HepG2 (cell line): ENCODE data around the gene RNF149. TPM values are rescaled to one million over a fixed set of nuclear protein-coding genes. Genes with fewer than 3 reads are reported as not detected.

Experiments
- KLF16 ChIP-seq, 2 experiments: sonication (generic) in 1 of 2; formaldehyde crosslinking in 1 of 2; IDR thresholded peaks; 2 replicates each; pipeline versions ENCODE4 v1.6.1 to v1.8.0; 2016 to 2023; ENCODE audit warnings: missing genetic modification reagents in 2 of 2, missing compliant biosample characterization in 1 of 2
- MTA3 ChIP-seq: sonication (generic); formaldehyde crosslinking; IDR thresholded peaks from 2 replicates; pipeline ENCODE4 v1.4.0; 2020; ENCODE audit warnings: missing genetic modification reagents
- NKX3-1 ChIP-seq: sonication (generic); formaldehyde crosslinking; IDR thresholded peaks from 2 replicates; pipeline ENCODE4 v1.5.0; 2020; ENCODE audit warnings: missing genetic modification reagents
- REXO4 ChIP-seq: sonication (generic); formaldehyde crosslinking; IDR thresholded peaks from 2 replicates; pipeline ENCODE4 v1.8.0; 2022; ENCODE audit warnings: missing genetic modification reagents, mild to moderate bottlenecking, borderline replicate concordance
- YEATS4 ChIP-seq: sonication (generic); formaldehyde crosslinking; IDR thresholded peaks from 2 replicates; pipeline ENCODE4 v1.4.0; 2020; ENCODE audit warnings: missing genetic modification reagents, borderline replicate concordance
- ZFP62 ChIP-seq: sonication (generic); formaldehyde crosslinking; IDR thresholded peaks from 2 replicates; pipeline ENCODE4 v1.4.0; 2020; ENCODE audit warnings: missing genetic modification reagents
- ZIK1 ChIP-seq: sonication (generic); formaldehyde crosslinking; IDR thresholded peaks from 2 replicates; pipeline ENCODE4 v1.5.0; 2020; ENCODE audit warnings: mild to moderate bottlenecking, low read depth, missing genetic modification reagents, borderline replicate concordance
- ZNF121 ChIP-seq: sonication (generic); formaldehyde crosslinking; IDR thresholded peaks from 2 replicates; pipeline ENCODE4 v1.5.0; 2020; ENCODE audit warnings: mild to moderate bottlenecking, missing genetic modification reagents
- ZNF234 ChIP-seq: sonication (generic); formaldehyde crosslinking; conservative IDR thresholded peaks from 2 replicates; pipeline ENCODE4 v1.5.1; 2020; ENCODE audit warnings: mild to moderate bottlenecking, missing genetic modification reagents
- ZNF383 ChIP-seq: sonication (generic); formaldehyde crosslinking; IDR thresholded peaks from 2 replicates; pipeline ENCODE4 v1.4.0; 2020; ENCODE audit warnings: missing genetic modification reagents, mild to moderate bottlenecking, borderline replicate concordance
- ZNF790 ChIP-seq: sonication (generic); formaldehyde crosslinking; IDR thresholded peaks from 2 replicates; pipeline ENCODE4 v1.8.0; 2022; ENCODE audit warnings: missing genetic modification reagents, mild to moderate bottlenecking, borderline replicate concordance
- polyA plus RNA-seq, 8 experiments: library from polyadenylated mRNA; depleted of rRNA in 3 of 8; stranded (reverse) in 7 of 8; unstranded in 1 of 8; fragments of >200 nt; fragmentation: Illumina TruSeq in 4 of 8; extraction: Trizol in 4 of 8; gene quantifications; 2 replicates each; pipeline versions ENCODE4 v1.2.1 to v1.2.3, GENCODE V29; 2011 to 2016; ENCODE audit warnings: low read depth in 4 of 8, missing spikeins in 1 of 8, mixed read lengths in 1 of 8; ENCODE audit not compliant: insufficient read depth in 1 of 8
- total RNA-seq, 5 experiments: library from RNA; depleted of rRNA; stranded (reverse); fragments of >200 nt; fragmentation: Illumina TruSeq; extraction: Trizol; gene quantifications; 2 replicates each; pipeline ENCODE4 v1.2.3, GENCODE V29; 2016; ENCODE audit warnings: low read depth in 1 of 5
- TF ChIP-seq, protein P1 (sequence below): IDR thresholded peaks from 2 replicates; pipeline ENCODE4 v1.4.0; 2020; ENCODE audit warnings: mild to moderate bottlenecking, missing genetic modification reagents
- TF ChIP-seq, protein P2 (sequence below): IDR thresholded peaks from 2 replicates; pipeline ENCODE4 v1.6.1; 2016; ENCODE audit warnings: missing biosample characterization, missing genetic modification reagents, low read depth
- TF ChIP-seq, protein P3 (sequence below): fragments of 450-650 bp; IDR thresholded peaks from 2 replicates; pipeline ENCODE4 v1.6.1; 2016
- TF ChIP-seq, protein P4 (sequence below): sonication (generic); formaldehyde crosslinking; IDR thresholded peaks from 2 replicates; pipeline ENCODE4 v1.4.0; 2020; ENCODE audit warnings: missing genetic modification reagents, borderline replicate concordance

The RNF149 gene
- total and polyA plus RNA-seq, 2 of the 13 experiments (the other 11 are each of a cell fraction or from before 2014, with no cell fraction given): 87.6 to 109 TPM

DNA sequence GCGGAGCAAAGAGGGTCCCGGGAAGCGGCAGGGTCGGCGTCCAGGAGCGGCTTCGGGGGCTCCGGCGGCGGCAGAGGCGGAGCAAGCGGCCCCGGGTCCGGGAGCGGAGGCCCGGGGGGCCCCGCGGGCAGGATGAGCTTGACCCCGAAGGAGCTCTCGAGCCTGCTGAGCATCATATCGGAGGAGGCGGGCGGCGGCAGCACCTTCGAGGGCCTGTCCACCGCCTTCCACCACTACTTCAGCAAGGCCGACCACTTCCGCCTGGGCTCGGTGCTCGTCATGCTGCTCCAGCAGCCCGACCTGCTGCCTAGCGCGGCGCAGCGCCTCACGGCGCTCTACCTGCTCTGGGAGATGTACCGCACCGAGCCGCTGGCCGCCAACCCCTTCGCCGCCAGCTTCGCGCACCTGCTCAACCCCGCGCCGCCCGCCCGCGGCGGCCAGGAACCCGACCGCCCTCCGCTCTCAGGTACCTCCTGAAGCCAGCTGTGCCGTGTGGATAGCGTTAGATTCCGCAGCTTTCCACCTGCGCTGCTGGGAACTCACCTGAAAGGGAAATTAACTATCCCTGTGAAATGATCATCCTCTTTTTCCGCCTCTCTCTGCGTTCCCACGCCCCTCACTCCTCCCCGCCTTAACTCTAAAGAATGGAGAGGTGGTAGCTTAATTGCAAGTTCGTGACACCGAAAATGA, 55.3 kb downstream of the RNF149 start (continued):
- TF ChIP-seq, protein P1, sequence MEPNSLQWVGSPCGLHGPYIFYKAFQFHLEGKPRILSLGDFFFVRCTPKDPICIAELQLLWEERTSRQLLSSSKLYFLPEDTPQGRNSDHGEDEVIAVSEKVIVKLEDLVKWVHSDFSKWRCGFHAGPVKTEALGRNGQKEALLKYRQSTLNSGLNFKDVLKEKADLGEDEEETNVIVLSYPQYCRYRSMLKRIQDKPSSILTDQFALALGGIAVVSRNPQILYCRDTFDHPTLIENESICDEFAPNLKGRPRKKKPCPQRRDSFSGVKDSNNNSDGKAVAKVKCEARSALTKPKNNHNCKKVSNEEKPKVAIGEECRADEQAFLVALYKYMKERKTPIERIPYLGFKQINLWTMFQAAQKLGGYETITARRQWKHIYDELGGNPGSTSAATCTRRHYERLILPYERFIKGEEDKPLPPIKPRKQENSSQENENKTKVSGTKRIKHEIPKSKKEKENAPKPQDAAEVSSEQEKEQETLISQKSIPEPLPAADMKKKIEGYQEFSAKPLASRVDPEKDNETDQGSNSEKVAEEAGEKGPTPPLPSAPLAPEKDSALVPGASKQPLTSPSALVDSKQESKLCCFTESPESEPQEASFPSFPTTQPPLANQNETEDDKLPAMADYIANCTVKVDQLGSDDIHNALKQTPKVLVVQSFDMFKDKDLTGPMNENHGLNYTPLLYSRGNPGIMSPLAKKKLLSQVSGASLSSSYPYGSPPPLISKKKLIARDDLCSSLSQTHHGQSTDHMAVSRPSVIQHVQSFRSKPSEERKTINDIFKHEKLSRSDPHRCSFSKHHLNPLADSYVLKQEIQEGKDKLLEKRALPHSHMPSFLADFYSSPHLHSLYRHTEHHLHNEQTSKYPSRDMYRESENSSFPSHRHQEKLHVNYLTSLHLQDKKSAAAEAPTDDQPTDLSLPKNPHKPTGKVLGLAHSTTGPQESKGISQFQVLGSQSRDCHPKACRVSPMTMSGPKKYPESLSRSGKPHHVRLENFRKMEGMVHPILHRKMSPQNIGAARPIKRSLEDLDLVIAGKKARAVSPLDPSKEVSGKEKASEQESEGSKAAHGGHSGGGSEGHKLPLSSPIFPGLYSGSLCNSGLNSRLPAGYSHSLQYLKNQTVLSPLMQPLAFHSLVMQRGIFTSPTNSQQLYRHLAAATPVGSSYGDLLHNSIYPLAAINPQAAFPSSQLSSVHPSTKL (CRISPR knock-in tag): 0 out of 2 replicates have a peak, but pooled peaks have one; percentile 2
- TF ChIP-seq ZNF234 (CRISPR knock-in tag): no peak
- TF ChIP-seq REXO4 (CRISPR knock-in tag): no peak
- TF ChIP-seq, protein P2, sequence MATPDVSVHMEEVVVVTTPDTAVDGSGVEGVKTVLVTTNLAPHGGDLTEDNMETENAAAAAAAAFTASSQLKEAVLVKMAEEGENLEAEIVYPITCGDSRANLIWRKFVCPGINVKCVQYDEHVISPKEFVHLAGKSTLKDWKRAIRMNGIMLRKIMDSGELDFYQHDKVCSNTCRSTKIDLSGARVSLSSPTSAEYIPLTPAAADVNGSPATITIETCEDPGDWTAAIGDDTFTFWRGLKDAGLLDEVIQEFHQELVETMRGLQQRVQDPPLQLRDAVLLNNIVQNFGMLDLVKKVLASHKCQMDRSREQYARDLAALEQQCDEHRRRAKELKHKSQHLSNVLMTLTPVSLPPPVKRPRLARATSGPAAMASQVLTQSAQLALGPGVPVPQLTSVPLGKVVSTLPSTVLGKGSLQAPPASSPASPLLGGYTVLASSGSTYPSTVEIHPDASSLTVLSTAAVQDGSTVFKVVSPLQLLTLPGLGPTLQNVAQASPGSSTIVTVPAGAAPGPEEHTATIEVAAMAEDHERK (CRISPR knock-in tag): no peak
- TF ChIP-seq ZNF383 (CRISPR knock-in tag): 0 out of 2 replicates have a peak, but pooled peaks have one; percentile 56
- TF ChIP-seq ZIK1: no peak
- TF ChIP-seq ZFP62 (CRISPR knock-in tag): no peak
- no peak; the same call in 1 of the 2 replicates for TF ChIP-seq YEATS4 (CRISPR knock-in tag)
- peak; percentile 8; the same call in 1 of the 2 replicates for TF ChIP-seq ZNF790 (CRISPR knock-in tag)
- TF ChIP-seq, protein P3, sequence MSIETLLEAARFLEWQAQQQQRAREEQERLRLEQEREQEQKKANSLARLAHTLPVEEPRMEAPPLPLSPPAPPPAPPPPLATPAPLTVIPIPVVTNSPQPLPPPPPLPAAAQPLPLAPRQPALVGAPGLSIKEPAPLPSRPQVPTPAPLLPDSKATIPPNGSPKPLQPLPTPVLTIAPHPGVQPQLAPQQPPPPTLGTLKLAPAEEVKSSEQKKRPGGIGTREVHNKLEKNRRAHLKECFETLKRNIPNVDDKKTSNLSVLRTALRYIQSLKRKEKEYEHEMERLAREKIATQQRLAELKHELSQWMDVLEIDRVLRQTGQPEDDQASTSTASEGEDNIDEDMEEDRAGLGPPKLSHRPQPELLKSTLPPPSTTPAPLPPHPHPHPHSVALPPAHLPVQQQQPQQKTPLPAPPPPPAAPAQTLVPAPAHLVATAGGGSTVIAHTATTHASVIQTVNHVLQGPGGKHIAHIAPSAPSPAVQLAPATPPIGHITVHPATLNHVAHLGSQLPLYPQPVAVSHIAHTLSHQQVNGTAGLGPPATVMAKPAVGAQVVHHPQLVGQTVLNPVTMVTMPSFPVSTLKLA: no peak
- peak; percentile 9 to 57; a peak in 2 of 4 replicates for TF ChIP-seq KLF16 (CRISPR knock-in tag; IDR thresholded peaks at IDR 0.05)
- TF ChIP-seq, protein P4, sequence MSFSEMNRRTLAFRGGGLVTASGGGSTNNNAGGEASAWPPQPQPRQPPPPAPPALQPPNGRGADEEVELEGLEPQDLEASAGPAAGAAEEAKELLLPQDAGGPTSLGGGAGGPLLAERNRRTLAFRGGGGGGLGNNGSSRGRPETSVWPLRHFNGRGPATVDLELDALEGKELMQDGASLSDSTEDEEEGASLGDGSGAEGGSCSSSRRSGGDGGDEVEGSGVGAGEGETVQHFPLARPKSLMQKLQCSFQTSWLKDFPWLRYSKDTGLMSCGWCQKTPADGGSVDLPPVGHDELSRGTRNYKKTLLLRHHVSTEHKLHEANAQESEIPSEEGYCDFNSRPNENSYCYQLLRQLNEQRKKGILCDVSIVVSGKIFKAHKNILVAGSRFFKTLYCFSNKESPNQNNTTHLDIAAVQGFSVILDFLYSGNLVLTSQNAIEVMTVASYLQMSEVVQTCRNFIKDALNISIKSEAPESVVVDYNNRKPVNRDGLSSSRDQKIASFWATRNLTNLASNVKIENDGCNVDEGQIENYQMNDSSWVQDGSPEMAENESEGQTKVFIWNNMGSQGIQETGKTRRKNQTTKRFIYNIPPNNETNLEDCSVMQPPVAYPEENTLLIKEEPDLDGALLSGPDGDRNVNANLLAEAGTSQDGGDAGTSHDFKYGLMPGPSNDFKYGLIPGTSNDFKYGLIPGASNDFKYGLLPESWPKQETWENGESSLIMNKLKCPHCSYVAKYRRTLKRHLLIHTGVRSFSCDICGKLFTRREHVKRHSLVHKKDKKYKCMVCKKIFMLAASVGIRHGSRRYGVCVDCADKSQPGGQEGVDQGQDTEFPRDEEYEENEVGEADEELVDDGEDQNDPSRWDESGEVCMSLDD (CRISPR knock-in tag): peak; percentile 49; the same call in 1 of the 2 replicates
- TF ChIP-seq ZNF121: no peak
- no peak for TF ChIP-seq MTA3 (CRISPR knock-in tag)
- TF ChIP-seq NKX3-1 (CRISPR knock-in tag): no peak; the same call in 1 of the 2 replicates
